Panc1 (cell line): ENCODE measurements around the gene RUVBL1. TPM values are rescaled to one million over a fixed set of nuclear protein-coding genes. Genes with fewer than 3 reads are reported as not detected.

Source experiments
- ATAC-seq: fragments of 200-7000 bp; cut with Tn5 transposase; 2 replicates; pipeline ENCODE4 v1.9.1; 2020; ENCODE audit warnings: mild to moderate bottlenecking, moderate library complexity
- BruUV-seq: library from RNA; stranded (reverse); fragments of 400-500 nt; replicated peaks from 2 replicates; lab custom pipeline; 2021; lab: Mats Ljungman, UMichigan
- CTCF ChIA-PET: fragments of 300-600 bp; sonication (Branson Sonifier 250); formaldehyde crosslinking; loops from one replicate; lab custom pipeline; 2022; ENCODE audit warnings: antibody characterized with exemption; lab: Charles Lee
- POLR2A ChIA-PET: fragments of 300-600 bp; sonication (Branson Sonifier 250); formaldehyde crosslinking; loops from one replicate; lab custom pipeline; 2022; ENCODE audit warnings: antibody characterized with exemption; lab: Charles Lee
- DNase-seq: peaks from one replicate; pipeline ENCODE4 v3.0.0-alpha.2; 2010; ENCODE audit warnings: low read depth, low spot score
- H3K27ac ChIP-seq: 2 replicates; pipeline ENCODE4 v1.5.1; 2011; ENCODE audit warnings: mild to moderate bottlenecking, low read length, inconsistent platforms
- H3K27me3 ChIP-seq: fragments of 200-500 bp; sonication (Bioruptor generic); 2 replicates; pipeline ENCODE4 v1.6.0; 2014; ENCODE audit warnings: low read length, inconsistent platforms; ENCODE audit not compliant: control insufficient read depth, insufficient read depth
- H3K36me3 ChIP-seq: fragments of 200-500 bp; sonication (Bioruptor generic); 2 replicates; pipeline ENCODE4 v1.5.1; 2014; ENCODE audit warnings: inconsistent platforms, mild to moderate bottlenecking, low read length, moderate library complexity; ENCODE audit not compliant: control insufficient read depth, insufficient read depth
- H3K4me1 ChIP-seq: 2 replicates; pipeline ENCODE4 v1.5.1; 2011; ENCODE audit warnings: inconsistent platforms, mild to moderate bottlenecking, low read length, moderate library complexity; ENCODE audit not compliant: control insufficient read depth, insufficient read depth
- H3K4me3 ChIP-seq, 2 experiments: 2 replicates each; pipeline ENCODE4 v1.5.1; 2011 to 2012; ENCODE audit warnings: low read depth in 2 of 2, low read length in 2 of 2, mild to moderate bottlenecking in 2 of 2, inconsistent platforms in 1 of 2, moderate library complexity in 1 of 2
- H3K9me3 ChIP-seq: fragments of 200-500 bp; sonication (Bioruptor generic); 2 replicates; pipeline ENCODE4 v1.5.1; 2014; ENCODE audit warnings: low read depth, mild to moderate bottlenecking, inconsistent platforms, low read length, moderate library complexity; ENCODE audit not compliant: control insufficient read depth, insufficient read depth
- POLR2AphosphoS5 ChIP-seq: IDR thresholded peaks from 2 replicates; pipeline ENCODE4 v1.6.1; 2012; ENCODE audit warnings: mild to moderate bottlenecking, low read depth, low read length, moderate library complexity
- SIN3A ChIP-seq: IDR thresholded peaks from 2 replicates; pipeline ENCODE4 v1.6.1; 2012; ENCODE audit warnings: low read depth, mild to moderate bottlenecking, low read length, moderate library complexity, borderline replicate concordance; ENCODE audit not compliant: insufficient read depth
- TCF7L2 ChIP-seq: IDR thresholded peaks from 2 replicates; pipeline ENCODE4 v1.6.1; 2011; ENCODE audit warnings: mild to moderate bottlenecking, low read depth, low read length, inconsistent platforms
- in situ Hi-C: cut with HindIII; loops from 2 replicates; pipeline ENCODE4 v1.10.0; 2016; ENCODE audit warnings: low sequenced_read_pairs, low pct_unique_long_range_greater_than_20kb
- intact Hi-C: fragments of 100-400 bp; cut with micrococcal nuclease; formaldehyde crosslinking; loops from one replicate; pipeline ENCODE4 v1.10.0; 2022; ENCODE audit not compliant: unreplicated experiment
- total RNA-seq: library from RNA; stranded (reverse); gene quantifications from one replicate; pipeline ENCODE4 v1.2.1, GENCODE V29; 2021; ENCODE audit not compliant: unreplicated experiment
- TF ChIP-seq, protein P1 (sequence below): fragments of 450-650 bp; IDR thresholded peaks from 2 replicates; pipeline ENCODE4 v1.5.1; 2017; ENCODE audit warnings: mild to moderate bottlenecking
- TF ChIP-seq, protein P2 (sequence below), 2 experiments: IDR thresholded peaks; 2 replicates each; pipeline ENCODE4 v1.6.1; 2011 to 2012; ENCODE audit warnings: low read depth in 2 of 2, control low read depth in 1 of 2, low read length in 1 of 2, mild to moderate bottlenecking in 1 of 2, moderate library complexity in 1 of 2; ENCODE audit not compliant: insufficient read depth in 1 of 2

The RUVBL1 gene
- total RNA-seq, 1 experiment from 2014 or later = 122 TPM

DNA sequence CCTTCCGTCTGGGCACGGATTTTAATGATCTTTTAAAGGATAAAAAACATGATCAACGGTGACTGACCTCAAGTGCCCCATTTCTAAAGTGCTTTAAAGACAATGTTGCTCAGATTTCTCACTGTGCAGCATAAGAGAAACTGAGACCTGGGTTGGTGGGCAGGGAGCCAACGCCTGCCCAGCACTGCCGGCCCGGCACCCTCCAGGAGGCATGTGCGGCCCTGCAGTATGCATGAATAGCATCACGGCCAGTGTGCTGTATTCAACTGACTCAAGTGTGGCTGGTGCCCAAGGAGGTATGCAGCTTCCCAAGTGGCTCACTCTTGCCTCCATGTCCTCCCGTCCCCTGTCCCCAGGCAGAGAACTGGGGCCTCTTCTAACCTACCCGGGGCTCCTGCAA lies 41.1 kb downstream of the RUVBL1 start:
- in situ Hi-C loops = no loop called here
- ChIA-PET POLR2A (no interaction called here), CTCF (no interaction called here)
- intact Hi-C loops = no loop called here
- BruUV-seq = no TSS peak
- TF ChIP-seq, protein P1, sequence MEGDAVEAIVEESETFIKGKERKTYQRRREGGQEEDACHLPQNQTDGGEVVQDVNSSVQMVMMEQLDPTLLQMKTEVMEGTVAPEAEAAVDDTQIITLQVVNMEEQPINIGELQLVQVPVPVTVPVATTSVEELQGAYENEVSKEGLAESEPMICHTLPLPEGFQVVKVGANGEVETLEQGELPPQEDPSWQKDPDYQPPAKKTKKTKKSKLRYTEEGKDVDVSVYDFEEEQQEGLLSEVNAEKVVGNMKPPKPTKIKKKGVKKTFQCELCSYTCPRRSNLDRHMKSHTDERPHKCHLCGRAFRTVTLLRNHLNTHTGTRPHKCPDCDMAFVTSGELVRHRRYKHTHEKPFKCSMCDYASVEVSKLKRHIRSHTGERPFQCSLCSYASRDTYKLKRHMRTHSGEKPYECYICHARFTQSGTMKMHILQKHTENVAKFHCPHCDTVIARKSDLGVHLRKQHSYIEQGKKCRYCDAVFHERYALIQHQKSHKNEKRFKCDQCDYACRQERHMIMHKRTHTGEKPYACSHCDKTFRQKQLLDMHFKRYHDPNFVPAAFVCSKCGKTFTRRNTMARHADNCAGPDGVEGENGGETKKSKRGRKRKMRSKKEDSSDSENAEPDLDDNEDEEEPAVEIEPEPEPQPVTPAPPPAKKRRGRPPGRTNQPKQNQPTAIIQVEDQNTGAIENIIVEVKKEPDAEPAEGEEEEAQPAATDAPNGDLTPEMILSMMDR = no peak
- no peak for TF ChIP-seq TCF7L2
- TF ChIP-seq POLR2AphosphoS5 = no peak
- no peak for TF ChIP-seq SIN3A
- TF ChIP-seq, protein P2, sequence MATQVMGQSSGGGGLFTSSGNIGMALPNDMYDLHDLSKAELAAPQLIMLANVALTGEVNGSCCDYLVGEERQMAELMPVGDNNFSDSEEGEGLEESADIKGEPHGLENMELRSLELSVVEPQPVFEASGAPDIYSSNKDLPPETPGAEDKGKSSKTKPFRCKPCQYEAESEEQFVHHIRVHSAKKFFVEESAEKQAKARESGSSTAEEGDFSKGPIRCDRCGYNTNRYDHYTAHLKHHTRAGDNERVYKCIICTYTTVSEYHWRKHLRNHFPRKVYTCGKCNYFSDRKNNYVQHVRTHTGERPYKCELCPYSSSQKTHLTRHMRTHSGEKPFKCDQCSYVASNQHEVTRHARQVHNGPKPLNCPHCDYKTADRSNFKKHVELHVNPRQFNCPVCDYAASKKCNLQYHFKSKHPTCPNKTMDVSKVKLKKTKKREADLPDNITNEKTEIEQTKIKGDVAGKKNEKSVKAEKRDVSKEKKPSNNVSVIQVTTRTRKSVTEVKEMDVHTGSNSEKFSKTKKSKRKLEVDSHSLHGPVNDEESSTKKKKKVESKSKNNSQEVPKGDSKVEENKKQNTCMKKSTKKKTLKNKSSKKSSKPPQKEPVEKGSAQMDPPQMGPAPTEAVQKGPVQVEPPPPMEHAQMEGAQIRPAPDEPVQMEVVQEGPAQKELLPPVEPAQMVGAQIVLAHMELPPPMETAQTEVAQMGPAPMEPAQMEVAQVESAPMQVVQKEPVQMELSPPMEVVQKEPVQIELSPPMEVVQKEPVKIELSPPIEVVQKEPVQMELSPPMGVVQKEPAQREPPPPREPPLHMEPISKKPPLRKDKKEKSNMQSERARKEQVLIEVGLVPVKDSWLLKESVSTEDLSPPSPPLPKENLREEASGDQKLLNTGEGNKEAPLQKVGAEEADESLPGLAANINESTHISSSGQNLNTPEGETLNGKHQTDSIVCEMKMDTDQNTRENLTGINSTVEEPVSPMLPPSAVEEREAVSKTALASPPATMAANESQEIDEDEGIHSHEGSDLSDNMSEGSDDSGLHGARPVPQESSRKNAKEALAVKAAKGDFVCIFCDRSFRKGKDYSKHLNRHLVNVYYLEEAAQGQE (IDR thresholded peaks at IDR 0.05; ENCODE audit: insufficient read depth in 1 of 2, low read depth in 2 of 2, low read length in 1 of 2) = no peak
- Histone ChIP-seq H3K4me1 (no peaks in the 10 kb centered on the region), H3K4me3 (no peak overlapping the region), H3K36me3 (peaks cover 11% of the 10 kb centered on the region; the same call in 1 of the 2 replicates), H3K9me3 (no peaks in the 10 kb centered on the region), H3K27me3 (no peaks in the 10 kb centered on the region), H3K27ac (no peak overlapping the region)
- no peak for DNase-seq
- ATAC-seq = no peak

DNA sequence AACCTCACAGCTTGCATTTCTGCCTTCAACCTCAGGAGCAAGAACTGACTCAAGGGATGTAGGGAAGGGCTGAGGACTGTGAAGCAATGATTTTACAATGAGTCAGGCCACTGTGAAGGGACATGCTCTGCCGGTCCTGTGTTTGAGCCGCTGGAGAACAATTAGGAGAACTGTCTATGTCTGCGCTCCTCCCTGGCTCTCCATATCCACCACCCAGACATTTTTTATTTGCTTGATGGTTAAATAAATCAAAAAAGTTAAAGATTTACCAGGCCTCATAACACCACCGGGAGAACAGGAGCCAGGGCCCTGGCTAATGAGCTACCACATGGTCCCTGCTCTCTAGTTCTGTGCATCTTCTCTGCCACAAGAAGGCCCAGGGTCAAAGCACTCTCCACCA lies 41.8 kb downstream of the RUVBL1 start:
- DNase-seq = no peak
- ATAC-seq = no peak
- Histone ChIP-seq H3K4me1 (no peaks in the 10 kb centered on the region), H3K4me3 (no peak overlapping the region), H3K9me3 (no peaks in the 10 kb centered on the region), H3K27ac (no peak overlapping the region), H3K36me3 (peaks cover 11% of the 10 kb centered on the region; the same call in 1 of the 2 replicates), H3K27me3 (no peaks in the 10 kb centered on the region)
- in situ Hi-C loops (no loop called here), intact Hi-C loops (no loop called here)
- BruUV-seq = no TSS peak
- no peak for TF ChIP-seq POLR2AphosphoS5
- TF ChIP-seq, protein P1 = no peak
- no peak for TF ChIP-seq TCF7L2
- no peak for TF ChIP-seq SIN3A
- TF ChIP-seq, protein P2 (IDR thresholded peaks at IDR 0.05; ENCODE audit: insufficient read depth in 1 of 2, low read depth in 2 of 2, low read length in 1 of 2) = no peak
- CTCF ChIA-PET = no interaction called here
- POLR2A ChIA-PET = no interaction called here
